IMR-90 (cell line): Measurements from ENCODE around the gene LRRC40.

ENCODE experiments used
- BHLHE40 ChIP-seq: fragments of 150-350 bp; IDR thresholded peaks from 2 replicates; pipeline ENCODE4 v1.6.1; 2016; ENCODE audit warnings: mild to moderate bottlenecking, low read depth, low read length
- CHD1 ChIP-seq: IDR thresholded peaks from 2 replicates; pipeline ENCODE4 v1.6.1; 2012; ENCODE audit warnings: low read depth, low read length, improper control_type of control experiment
- CTCF ChIP-seq: conservative IDR thresholded peaks from 2 replicates; pipeline ENCODE4 v1.5.1; 2012; ENCODE audit warnings: mild to moderate bottlenecking, low read depth, low read length, improper control_type of control experiment
- MAZ ChIP-seq: IDR thresholded peaks from 2 replicates; pipeline ENCODE4 v1.6.1; 2012; ENCODE audit warnings: low read depth, mild to moderate bottlenecking, low read length, improper control_type of control experiment, moderate library complexity, borderline replicate concordance
- MXI1 ChIP-seq: IDR thresholded peaks from 2 replicates; pipeline ENCODE4 v1.6.1; 2012; ENCODE audit warnings: low read depth, mild to moderate bottlenecking, low read length, moderate library complexity, borderline replicate concordance
- POLR2A ChIP-seq: IDR thresholded peaks from 2 replicates; pipeline ENCODE4 v1.6.1; 2012; ENCODE audit warnings: mild to moderate bottlenecking, low read depth, low read length
- RAD21 ChIP-seq: IDR thresholded peaks from 2 replicates; pipeline ENCODE4 v1.6.1; 2012; ENCODE audit warnings: low read length, improper control_type of control experiment
- RFX5 ChIP-seq: IDR thresholded peaks from 2 replicates; pipeline ENCODE4 v1.8.0; 2012; ENCODE audit warnings: low read depth, mild to moderate bottlenecking, low read length, moderate library complexity
- SMC3 ChIP-seq: fragments of 150-350 bp; IDR thresholded peaks from 2 replicates; pipeline ENCODE4 v1.6.1; 2016; ENCODE audit warnings: low read depth, mild to moderate bottlenecking, antibody characterized with exemption, low read length, moderate library complexity

- TF ChIP-seq MXI1: no peak
- no peak for TF ChIP-seq CTCF
- no peak for TF ChIP-seq BHLHE40
- TF ChIP-seq POLR2A: no peak
- no peak for TF ChIP-seq RAD21
- no peak for TF ChIP-seq SMC3
- no peak for TF ChIP-seq RFX5
- no peak for TF ChIP-seq MAZ
- no peak for TF ChIP-seq CHD1
Observed at GRCh38 chr1:70247122-70247521, 41.7 kb upstream of the LRRC40 start.
